A673 (cell line): ENCODE measurements around the gene SMYD3.

Experiments
- CTCF ChIP-seq: fragments of 300-800, 200-600 bp; sonication (generic); conservative IDR thresholded peaks from 2 replicates; pipeline ENCODE4 v1.5.1; 2017; ENCODE audit warnings: low read depth, mild to moderate bottlenecking, antibody characterized with exemption, low read length, moderate library complexity, mixed read lengths
- EZH2 ChIP-seq: fragments of 200-600 bp; sonication (generic); IDR thresholded peaks from 2 replicates; pipeline ENCODE4 v1.6.1; 2017; ENCODE audit warnings: borderline replicate concordance, low read depth, mild to moderate bottlenecking, mixed read lengths, antibody characterized with exemption, low read length; ENCODE audit not compliant: poor library complexity, severe bottlenecking

- TF ChIP-seq CTCF (no peak), EZH2 (no peak)
Observed at GRCh38 chr1:246338546-246338945, 168.5 kb downstream of the SMYD3 start.
